Kidney (tissue), 14 donors: ENCODE measurements around the gene TLE3. TPM values are rescaled to one million over a fixed set of nuclear protein-coding genes. Genes with fewer than 3 reads are reported as not detected.
A peak's percentile ranks its signal among the peaks of the same experiment; 100 is the strongest.

Source experiments
- DNase-seq, 5 donors: peaks; one replicate each; pipeline ENCODE4 v3.0.0-alpha.2; 2013 to 2020
- FAIRE-seq: peaks from 2 replicates; lab custom pipeline; 2012; peaks lifted over from hg19 to GRCh38; lab: Jason Lieb, UNC
- H3K27ac ChIP-seq, 2 donors: one replicate each; pipeline ENCODE4 v1.7.0; 2013; ENCODE audit warnings: low read depth in 2 of 2, low read length in 2 of 2, inconsistent platforms in 1 of 2
- H3K27me3 ChIP-seq: one replicate; pipeline ENCODE4 v1.7.1; 2013; ENCODE audit warnings: low read length, inconsistent platforms; ENCODE audit not compliant: control insufficient read depth, insufficient read depth
- H3K36me3 ChIP-seq, 3 donors: one replicate each; pipeline versions ENCODE4 v1.7.0 to v1.7.1; 2013; ENCODE audit warnings: low read length in 3 of 3, control low read depth in 1 of 3, inconsistent platforms in 1 of 3; ENCODE audit not compliant: insufficient read depth in 3 of 3, control insufficient read depth in 2 of 3
- H3K4me1 ChIP-seq, 3 donors: one replicate each; pipeline versions ENCODE4 v1.7.0 to v1.7.1; 2013; ENCODE audit warnings: low read length in 3 of 3, inconsistent platforms in 1 of 3, low read depth in 1 of 3; ENCODE audit not compliant: control insufficient read depth in 2 of 3, insufficient read depth in 2 of 3
- H3K4me3 ChIP-seq, 3 donors: one replicate each; pipeline versions ENCODE4 v1.7.0 to v1.8.1; 2013; ENCODE audit warnings: low read length in 3 of 3, control low read depth in 1 of 3, inconsistent platforms in 1 of 3
- H3K9ac ChIP-seq, 3 donors: one replicate each; pipeline versions ENCODE4 v1.7.0 to v1.7.1; 2013; ENCODE audit warnings: low read length in 3 of 3, control low read depth in 1 of 3, inconsistent platforms in 1 of 3
- H3K9me3 ChIP-seq, 3 donors: one replicate each; pipeline versions ENCODE4 v1.7.0 to v1.7.1; 2013; ENCODE audit warnings: low read length in 3 of 3, control low read depth in 1 of 3, inconsistent platforms in 1 of 3; ENCODE audit not compliant: control insufficient read depth in 2 of 3, insufficient read depth in 1 of 3
- intact Hi-C: fragments of 100-400 bp; cut with DNase I; formaldehyde crosslinking; loops from one replicate; pipeline ENCODE4 v1.11.1; 2022
- polyA plus RNA-seq: library from polyadenylated mRNA; stranded (reverse); fragments of 350-450 nt; fragmentation: Illumina TruSeq; extraction: RNeasy Lipid Tissue Mini Kit (QIAGEN cat#74804); gene quantifications from one replicate; pipeline ENCODE4 v1.2.3, GENCODE V29; 2014; ENCODE audit warnings: low read depth, low replicate concordance; ENCODE audit not compliant: insufficient read depth
- total RNA-seq: library from RNA; stranded (reverse); fragmentation: NEBNext Ultra II Directional; extraction: Animal tissue kit (Norgen Biotek cat#: 25700); gene quantifications from one replicate; pipeline ENCODE4 v1.2.1, GENCODE V29; 2021
- TF ChIP-seq, protein P1 (sequence below): IDR thresholded peaks from 3 replicates; pipeline ENCODE4 v1.5.1; 2012; ENCODE audit warnings: mild to moderate bottlenecking, moderate library complexity, borderline replicate concordance; ENCODE audit not compliant: insufficient read depth; ENCODE audit errors: extremely low read depth
- donor health status: control.
- donor health status: control.
- donor health status: control.
- donor health status: control.
- donor health status: control.
- donor health status: DM: yes; HTN: yes; CAD: no.
- donor health status: Normal renal cell carcinoma (clear cell type).

Gene TLE3
- total and polyA plus RNA-seq, 2 donors from 2014 or later, result 10.3 to 71.7 TPM

DNA sequence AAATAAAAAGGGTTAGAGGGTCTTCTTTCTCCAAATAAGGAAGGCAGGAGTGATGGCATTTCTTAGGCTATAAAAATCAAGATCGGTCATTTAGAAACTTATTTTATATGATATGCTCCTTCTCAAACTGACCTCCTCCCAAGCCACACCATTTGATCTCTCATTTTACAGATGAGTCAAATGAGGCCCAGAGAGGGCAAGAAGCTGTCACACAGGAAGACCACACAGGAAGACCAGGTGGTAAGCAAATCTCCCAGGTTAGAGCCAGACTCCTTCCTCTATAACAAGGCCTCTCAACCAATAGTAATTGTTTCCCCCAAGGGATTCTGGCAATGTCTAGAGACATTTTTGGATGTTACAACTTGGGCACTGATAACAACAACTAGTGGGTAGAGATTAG, 13.8 kb downstream of the TLE3 start:
- H3K36me3 ChIP-seq, result peaks cover 3 to 25% (median 18%) of the 10 kb centered on the region in 3 donors
- TF ChIP-seq, protein P1, sequence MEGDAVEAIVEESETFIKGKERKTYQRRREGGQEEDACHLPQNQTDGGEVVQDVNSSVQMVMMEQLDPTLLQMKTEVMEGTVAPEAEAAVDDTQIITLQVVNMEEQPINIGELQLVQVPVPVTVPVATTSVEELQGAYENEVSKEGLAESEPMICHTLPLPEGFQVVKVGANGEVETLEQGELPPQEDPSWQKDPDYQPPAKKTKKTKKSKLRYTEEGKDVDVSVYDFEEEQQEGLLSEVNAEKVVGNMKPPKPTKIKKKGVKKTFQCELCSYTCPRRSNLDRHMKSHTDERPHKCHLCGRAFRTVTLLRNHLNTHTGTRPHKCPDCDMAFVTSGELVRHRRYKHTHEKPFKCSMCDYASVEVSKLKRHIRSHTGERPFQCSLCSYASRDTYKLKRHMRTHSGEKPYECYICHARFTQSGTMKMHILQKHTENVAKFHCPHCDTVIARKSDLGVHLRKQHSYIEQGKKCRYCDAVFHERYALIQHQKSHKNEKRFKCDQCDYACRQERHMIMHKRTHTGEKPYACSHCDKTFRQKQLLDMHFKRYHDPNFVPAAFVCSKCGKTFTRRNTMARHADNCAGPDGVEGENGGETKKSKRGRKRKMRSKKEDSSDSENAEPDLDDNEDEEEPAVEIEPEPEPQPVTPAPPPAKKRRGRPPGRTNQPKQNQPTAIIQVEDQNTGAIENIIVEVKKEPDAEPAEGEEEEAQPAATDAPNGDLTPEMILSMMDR, result no peak
- no peak overlapping the region for H3K9ac ChIP-seq
- DNase-seq (no peak), FAIRE-seq (no peak)
- peaks cover 0 to 13% (median 12%) of the 10 kb centered on the region in 3 donors for H3K4me1 ChIP-seq
- no peaks in the 10 kb centered on the region for H3K27me3 ChIP-seq
- H3K9me3 ChIP-seq, result no peaks in the 10 kb centered on the region
- no peak overlapping the region for H3K27ac ChIP-seq
- H3K4me3 ChIP-seq, result no peak overlapping the region
- intact Hi-C loops, result no loop called here

DNA sequence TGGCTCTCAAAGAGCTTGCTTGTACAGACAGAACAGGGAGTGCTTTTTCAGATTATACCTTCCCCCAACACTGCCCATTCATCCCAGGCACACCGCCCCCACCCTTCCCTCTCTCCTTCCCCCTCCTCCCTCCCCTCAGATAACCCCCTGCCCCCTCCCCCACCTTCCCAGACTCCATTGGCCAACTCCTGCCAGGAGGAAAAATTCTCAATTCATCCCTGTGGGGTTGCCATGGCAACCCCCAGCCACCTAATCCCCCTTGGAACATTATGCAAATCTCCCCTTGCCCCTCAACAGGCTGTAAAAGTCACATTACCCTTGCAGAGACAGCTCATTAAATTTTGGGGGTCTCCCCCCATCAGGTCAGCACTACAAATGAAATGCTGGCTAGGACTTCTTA, 14.3 kb downstream of the TLE3 start:
- Histone ChIP-seq H3K27me3 (no peaks in the 10 kb centered on the region), H3K9me3 (no peaks in the 10 kb centered on the region), H3K4me1 (peaks cover 0 to 18% (median 15%) of the 10 kb centered on the region in 3 donors), H3K36me3 (peaks cover 3 to 25% (median 17%) of the 10 kb centered on the region in 3 donors), H3K4me3 (no peak overlapping the region), H3K27ac (no peak overlapping the region), H3K9ac (no peak overlapping the region)
- TF ChIP-seq, protein P1, result no peak
- peak in 2 of 5 donors; percentile 37 to 72 for DNase-seq
- FAIRE-seq, result no peak
- intact Hi-C loops, result no loop called here

DNA sequence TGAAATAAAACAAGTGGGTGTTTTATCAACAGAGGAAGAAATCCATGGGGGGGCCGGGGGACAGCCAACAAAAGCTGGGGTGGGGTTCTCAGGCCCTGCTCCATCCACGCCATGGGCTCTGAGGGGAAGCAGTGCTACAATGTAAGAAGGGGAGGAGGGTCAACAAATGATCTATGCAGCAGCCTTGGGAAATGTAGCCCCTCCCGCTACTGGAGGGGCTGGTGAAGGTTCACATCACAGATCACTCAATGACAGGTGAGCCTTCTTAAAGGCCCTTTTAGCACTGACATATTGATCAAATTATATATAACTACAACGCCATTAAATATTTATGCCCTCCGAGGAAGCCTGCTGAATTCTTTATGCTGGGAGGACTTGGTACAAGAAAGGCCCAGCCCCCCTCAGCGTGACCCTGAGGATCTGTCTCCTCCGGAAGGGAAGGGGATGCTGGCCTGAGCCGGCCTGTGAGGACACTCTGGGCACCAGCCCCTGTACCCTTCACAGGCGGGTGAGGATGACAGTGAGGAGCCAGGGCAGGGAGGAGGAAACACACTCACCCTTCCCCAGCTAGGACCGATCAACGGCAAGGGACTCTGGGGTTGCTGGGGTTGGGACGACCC, 15.3 kb downstream of the TLE3 start:
- Histone ChIP-seq H3K4me3 (no peak overlapping the region), H3K9ac (no peak overlapping the region), H3K27ac (no peak overlapping the region), H3K9me3 (no peaks in the 10 kb centered on the region), H3K27me3 (no peaks in the 10 kb centered on the region), H3K4me1 (peaks cover 0 to 19% (median 15%) of the 10 kb centered on the region in 3 donors), H3K36me3 (peaks cover 3 to 25% (median 17%) of the 10 kb centered on the region in 3 donors)
- intact Hi-C loops, result no loop called here
- no peak for DNase-seq
- TF ChIP-seq, protein P1, result no peak
- FAIRE-seq, result no peak
